GM23338 (cell line): Measurements from ENCODE around the gene HOMER1. TPM values are rescaled to one million over a fixed set of nuclear protein-coding genes. Genes with fewer than 3 reads are reported as not detected.

Source experiments
- ATAC-seq: fragments of 200-7000 bp; cut with Tn5 transposase; 3 replicates; pipeline ENCODE4 v1.9.1; 2020
- DNase-seq: peaks from one replicate; pipeline ENCODE4 v3.0.0-alpha.2; 2015; ENCODE audit warnings: low spot score
- H2AFZ ChIP-seq: fragments of 200-600 bp; sonication (generic); 2 replicates; pipeline ENCODE4 v1.8.0; 2016; ENCODE audit warnings: antibody characterized with exemption, mild to moderate bottlenecking, moderate library complexity
- H3F3A ChIP-seq: fragments of 200-600 bp; sonication (generic); replicated peaks from 2 replicates; pipeline ENCODE4 v1.8.0; 2017; ENCODE audit warnings: antibody characterized with exemption, mixed run types, low read depth
- H3K27ac ChIP-seq: fragments of 200-600 bp; sonication (generic); 2 replicates; pipeline ENCODE4 v1.6.1; 2016; ENCODE audit warnings: low read depth
- H3K27me3 ChIP-seq: fragments of 200-600 bp; sonication (generic); 2 replicates; pipeline ENCODE4 v1.8.0; 2016; ENCODE audit warnings: mild to moderate bottlenecking, mixed run types, moderate library complexity; ENCODE audit not compliant: insufficient read depth
- H3K36me3 ChIP-seq: fragments of 200-600 bp; sonication (generic); 2 replicates; pipeline ENCODE4 v1.8.0; 2016; ENCODE audit warnings: mild to moderate bottlenecking; ENCODE audit not compliant: insufficient read depth
- H3K4me1 ChIP-seq: fragments of 200-600 bp; sonication (generic); 2 replicates; pipeline ENCODE4 v1.8.0; 2016; ENCODE audit warnings: mild to moderate bottlenecking, moderate library complexity; ENCODE audit not compliant: insufficient read depth
- H3K4me2 ChIP-seq: fragments of 200-600 bp; sonication (generic); 2 replicates; pipeline ENCODE4 v1.7.1; 2017; ENCODE audit warnings: mixed run types
- H3K4me3 ChIP-seq: fragments of 200-600 bp; sonication (generic); 2 replicates; pipeline ENCODE4 v1.6.1; 2016; ENCODE audit warnings: mixed run types
- H3K79me2 ChIP-seq: fragments of 200-600 bp; sonication (generic); replicated peaks from 2 replicates; pipeline ENCODE4 v1.8.0; 2017; ENCODE audit warnings: mild to moderate bottlenecking; ENCODE audit not compliant: insufficient read depth
- H3K9me2 ChIP-seq: fragments of 200-600 bp; sonication (generic); 2 replicates; pipeline ENCODE4 v1.8.0; 2017; ENCODE audit not compliant: insufficient read depth
- H4K20me1 ChIP-seq: fragments of 200-600 bp; sonication (generic); replicated peaks from 2 replicates; pipeline ENCODE4 v1.8.0; 2017; ENCODE audit warnings: mild to moderate bottlenecking; ENCODE audit not compliant: insufficient read depth
- H3K27ac Mint-ChIP-seq: 2 replicates; pipeline ENCODE4 v1.8.0; 2020; ENCODE audit warnings: inconsistent platforms, mild to moderate bottlenecking, moderate library complexity, mixed read lengths
- H3K27me3 Mint-ChIP-seq: 3 replicates; pipeline ENCODE4 v1.8.0; 2022; ENCODE audit warnings: low read depth, mild to moderate bottlenecking, moderate library complexity, mixed read lengths, inconsistent platforms; ENCODE audit not compliant: insufficient read depth, poor library complexity
- H3K36me3 Mint-ChIP-seq: 3 replicates; pipeline ENCODE4 v1.8.0; 2021; ENCODE audit warnings: low read depth, mild to moderate bottlenecking, inconsistent platforms, moderate library complexity, mixed read lengths
- H3K4me1 Mint-ChIP-seq: 3 replicates; pipeline ENCODE4 v1.8.0; 2020; ENCODE audit warnings: mild to moderate bottlenecking, inconsistent platforms, mixed read lengths
- H3K4me3 Mint-ChIP-seq: 3 replicates; pipeline ENCODE4 v1.8.0; 2021; ENCODE audit warnings: moderate library complexity, mild to moderate bottlenecking, inconsistent platforms, mixed read lengths
- H3K9me3 Mint-ChIP-seq: 3 replicates; pipeline ENCODE4 v1.8.0; 2020; ENCODE audit warnings: moderate library complexity, mild to moderate bottlenecking, inconsistent platforms, mixed read lengths
- CTCF ChIP-seq, 2 experiments: fragments of 200-600 bp in 1 of 2; sonication (generic) in 1 of 2; conservative IDR thresholded peaks; 2 replicates each; pipeline versions ENCODE4 v1.5.1 to v1.6.1; 2016 to 2017; ENCODE audit warnings: antibody characterized with exemption in 2 of 2, low read depth in 2 of 2, mild to moderate bottlenecking in 2 of 2, moderate library complexity in 1 of 2
- ETS1 ChIP-seq: IDR thresholded peaks from 2 replicates; pipeline ENCODE4 v1.6.1; 2016; ENCODE audit warnings: antibody characterized with exemption
- EZH2 ChIP-seq: fragments of 200-600 bp; sonication (generic); IDR thresholded peaks from one replicate; pipeline ENCODE4 v1.8.0; 2017; ENCODE audit warnings: antibody characterized with exemption, mild to moderate bottlenecking, low read depth; ENCODE audit not compliant: unreplicated experiment
- JUNB ChIP-seq: IDR thresholded peaks from one replicate; pipeline ENCODE4 v1.6.1; 2016; ENCODE audit warnings: antibody characterized with exemption; ENCODE audit not compliant: unreplicated experiment
- NANOG ChIP-seq: IDR thresholded peaks from 2 replicates; pipeline ENCODE4 v1.6.1; 2016; ENCODE audit warnings: antibody characterized with exemption, borderline replicate concordance
- REST ChIP-seq: IDR thresholded peaks from one replicate; pipeline ENCODE4 v1.6.1; 2018; ENCODE audit warnings: antibody characterized with exemption; ENCODE audit not compliant: unreplicated experiment
- STAT1 ChIP-seq: IDR thresholded peaks from one replicate; pipeline ENCODE4 v1.6.1; 2016; ENCODE audit warnings: antibody characterized with exemption; ENCODE audit not compliant: unreplicated experiment
- ZNF114 ChIP-seq: fragments of 250-450 bp; sonication (Bioruptor Pico); IDR thresholded peaks from 2 replicates; pipeline ENCODE4 v1.5.0; 2020; ENCODE audit warnings: mild to moderate bottlenecking, moderate library complexity
- polyA plus RNA-seq: library from polyadenylated mRNA; unstranded; fragments of >200 nt; fragmentation: Nextera tagmentation; extraction: Ambion mirVana; gene quantifications from 2 replicates; pipeline ENCODE4 v1.2.1, GENCODE V29; 2016
- total RNA-seq: library from RNA; depleted of rRNA; stranded (reverse); fragments of >200 nt; shearing (Covaris generic); gene quantifications from 2 replicates; pipeline ENCODE4 v1.2.3, GENCODE V29; 2014
- TF ChIP-seq, protein P1 (sequence below): fragments of 250-450 bp; sonication (Bioruptor Pico); IDR thresholded peaks from 2 replicates; pipeline ENCODE4 v1.5.0; 2020; ENCODE audit warnings: mild to moderate bottlenecking, moderate library complexity

HOMER1 gene
- total and polyA plus RNA-seq, 2 experiments from 2014 or later, result 45.1 to 80.3 TPM

GRCh38 chr5:79430196-79430595 is 83.7 kb downstream of the HOMER1 start (continued):
- TF ChIP-seq, protein P1, sequence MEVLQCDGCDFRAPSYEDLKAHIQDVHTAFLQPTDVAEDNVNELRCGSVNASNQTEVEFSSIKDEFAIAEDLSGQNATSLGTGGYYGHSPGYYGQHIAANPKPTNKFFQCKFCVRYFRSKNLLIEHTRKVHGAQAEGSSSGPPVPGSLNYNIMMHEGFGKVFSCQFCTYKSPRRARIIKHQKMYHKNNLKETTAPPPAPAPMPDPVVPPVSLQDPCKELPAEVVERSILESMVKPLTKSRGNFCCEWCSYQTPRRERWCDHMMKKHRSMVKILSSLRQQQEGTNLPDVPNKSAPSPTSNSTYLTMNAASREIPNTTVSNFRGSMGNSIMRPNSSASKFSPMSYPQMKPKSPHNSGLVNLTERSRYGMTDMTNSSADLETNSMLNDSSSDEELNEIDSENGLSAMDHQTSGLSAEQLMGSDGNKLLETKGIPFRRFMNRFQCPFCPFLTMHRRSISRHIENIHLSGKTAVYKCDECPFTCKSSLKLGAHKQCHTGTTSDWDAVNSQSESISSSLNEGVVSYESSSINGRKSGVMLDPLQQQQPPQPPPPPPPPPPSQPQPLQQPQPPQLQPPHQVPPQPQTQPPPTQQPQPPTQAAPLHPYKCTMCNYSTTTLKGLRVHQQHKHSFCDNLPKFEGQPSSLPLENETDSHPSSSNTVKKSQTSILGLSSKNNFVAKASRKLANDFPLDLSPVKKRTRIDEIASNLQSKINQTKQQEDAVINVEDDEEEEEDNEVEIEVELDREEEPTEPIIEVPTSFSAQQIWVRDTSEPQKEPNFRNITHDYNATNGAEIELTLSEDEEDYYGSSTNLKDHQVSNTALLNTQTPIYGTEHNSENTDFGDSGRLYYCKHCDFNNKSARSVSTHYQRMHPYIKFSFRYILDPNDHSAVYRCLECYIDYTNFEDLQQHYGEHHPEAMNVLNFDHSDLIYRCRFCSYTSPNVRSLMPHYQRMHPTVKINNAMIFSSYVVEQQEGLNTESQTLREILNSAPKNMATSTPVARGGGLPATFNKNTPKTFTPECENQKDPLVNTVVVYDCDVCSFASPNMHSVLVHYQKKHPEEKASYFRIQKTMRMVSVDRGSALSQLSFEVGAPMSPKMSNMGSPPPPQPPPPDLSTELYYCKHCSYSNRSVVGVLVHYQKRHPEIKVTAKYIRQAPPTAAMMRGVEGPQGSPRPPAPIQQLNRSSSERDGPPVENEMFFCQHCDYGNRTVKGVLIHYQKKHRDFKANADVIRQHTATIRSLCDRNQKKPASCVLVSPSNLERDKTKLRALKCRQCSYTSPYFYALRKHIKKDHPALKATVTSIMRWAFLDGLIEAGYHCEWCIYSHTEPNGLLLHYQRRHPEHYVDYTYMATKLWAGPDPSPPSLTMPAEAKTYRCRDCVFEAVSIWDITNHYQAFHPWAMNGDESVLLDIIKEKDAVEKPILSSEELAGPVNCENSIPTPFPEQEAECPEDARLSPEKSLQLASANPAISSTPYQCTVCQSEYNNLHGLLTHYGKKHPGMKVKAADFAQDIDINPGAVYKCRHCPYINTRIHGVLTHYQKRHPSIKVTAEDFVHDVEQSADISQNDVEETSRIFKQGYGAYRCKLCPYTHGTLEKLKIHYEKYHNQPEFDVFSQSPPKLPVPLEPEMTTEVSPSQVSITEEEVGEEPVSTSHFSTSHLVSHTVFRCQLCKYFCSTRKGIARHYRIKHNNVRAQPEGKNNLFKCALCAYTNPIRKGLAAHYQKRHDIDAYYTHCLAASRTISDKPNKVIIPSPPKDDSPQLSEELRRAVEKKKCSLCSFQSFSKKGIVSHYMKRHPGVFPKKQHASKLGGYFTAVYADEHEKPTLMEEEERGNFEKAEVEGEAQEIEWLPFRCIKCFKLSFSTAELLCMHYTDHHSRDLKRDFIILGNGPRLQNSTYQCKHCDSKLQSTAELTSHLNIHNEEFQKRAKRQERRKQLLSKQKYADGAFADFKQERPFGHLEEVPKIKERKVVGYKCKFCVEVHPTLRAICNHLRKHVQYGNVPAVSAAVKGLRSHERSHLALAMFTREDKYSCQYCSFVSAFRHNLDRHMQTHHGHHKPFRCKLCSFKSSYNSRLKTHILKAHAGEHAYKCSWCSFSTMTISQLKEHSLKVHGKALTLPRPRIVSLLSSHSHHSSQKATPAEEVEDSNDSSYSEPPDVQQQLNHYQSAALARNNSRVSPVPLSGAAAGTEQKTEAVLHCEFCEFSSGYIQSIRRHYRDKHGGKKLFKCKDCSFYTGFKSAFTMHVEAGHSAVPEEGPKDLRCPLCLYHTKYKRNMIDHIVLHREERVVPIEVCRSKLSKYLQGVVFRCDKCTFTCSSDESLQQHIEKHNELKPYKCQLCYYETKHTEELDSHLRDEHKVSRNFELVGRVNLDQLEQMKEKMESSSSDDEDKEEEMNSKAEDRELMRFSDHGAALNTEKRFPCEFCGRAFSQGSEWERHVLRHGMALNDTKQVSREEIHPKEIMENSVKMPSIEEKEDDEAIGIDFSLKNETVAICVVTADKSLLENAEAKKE (CRISPR knock-in tag), result no peak
- no peak for TF ChIP-seq ZNF114 (CRISPR knock-in tag)

DNA sequence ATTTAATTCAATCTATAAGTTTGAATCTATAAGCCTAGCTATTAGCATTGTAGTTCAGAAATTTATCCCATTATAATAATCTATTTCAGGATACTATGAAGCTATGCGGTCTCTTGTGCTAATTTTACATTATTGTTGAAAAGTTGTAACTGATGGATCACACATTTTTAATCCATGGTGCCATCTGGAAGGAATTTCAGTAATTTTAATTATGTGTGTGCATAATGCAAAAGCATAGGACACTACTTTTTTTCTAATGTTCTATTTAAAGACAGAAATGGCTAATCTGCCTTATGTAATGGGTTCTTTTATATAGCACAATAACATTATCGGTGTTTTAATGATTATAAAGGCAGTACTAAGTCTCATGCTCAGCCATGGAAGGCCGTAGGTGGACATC is 90.6 kb downstream of the HOMER1 start:
- Histone ChIP-seq H3K27ac (no peak overlapping the region), H4K20me1 (no peaks in the 10 kb centered on the region), H3K4me2 (no peak overlapping the region), H3K36me3 (no peaks in the 10 kb centered on the region), H3K79me2 (no peaks in the 10 kb centered on the region), H3K4me3 (no peak overlapping the region), H3F3A (no peaks in the 10 kb centered on the region), H3K27me3 (no peaks in the 10 kb centered on the region), H3K9me2 (no peaks in the 10 kb centered on the region), H2AFZ (no peak overlapping the region), H3K4me1 (no peaks in the 10 kb centered on the region; the same call in 1 of the 2 replicates)
- Mint-ChIP-seq H3K27me3 (no peaks in the 10 kb centered on the region), H3K36me3 (no peaks in the 10 kb centered on the region), H3K27ac (no peak overlapping the region), H3K4me1 (no peaks in the 10 kb centered on the region; the same call in 2 of the 3 replicates), H3K4me3 (no peak overlapping the region), H3K9me3 (no peaks in the 10 kb centered on the region)
- ATAC-seq, result no peak
- no peak for DNase-seq
- TF ChIP-seq NANOG (no peak), ZNF114 (CRISPR knock-in tag) (no peak), STAT1 (no peak), JUNB (no peak), ETS1 (no peak), CTCF (conservative IDR thresholded peaks at IDR 0.05; ENCODE audit: low read depth in 2 of 2) (no peak), REST (no peak), EZH2 (no peak)
